Sigmoid colon (tissue), 7 donors: ENCODE data around the gene PHLDB2. TPM values are rescaled to one million over a fixed set of nuclear protein-coding genes. Genes with fewer than 3 reads are reported as not detected.

Source experiments
- DNase-seq: peaks from one replicate; pipeline ENCODE4 v3.0.0-alpha.2; 2019
- H3K27ac ChIP-seq, 4 donors: fragments of 200-600 bp; sonication (generic); one replicate each; pipeline ENCODE4 v1.5.1; 2016 to 2019; ENCODE audit warnings: mild to moderate bottlenecking in 1 of 4
- H3K27me3 ChIP-seq, 3 donors: fragments of 200-600 bp; sonication (generic); one replicate each; pipeline ENCODE4 v1.5.1; 2019; ENCODE audit warnings: mild to moderate bottlenecking in 1 of 3
- H3K36me3 ChIP-seq, 4 donors: fragments of 200-600 bp; sonication (generic); one replicate each; pipeline ENCODE4 v1.5.1; 2016 to 2019
- H3K4me1 ChIP-seq, 4 donors: fragments of 200-600 bp; sonication (generic); one replicate each; pipeline ENCODE4 v1.5.1; 2017 to 2019
- H3K4me3 ChIP-seq, 4 donors: fragments of 200-600 bp; sonication (generic); one replicate each; pipeline ENCODE4 v1.5.1; 2017 to 2019; ENCODE audit warnings: mild to moderate bottlenecking in 2 of 4, moderate library complexity in 1 of 4
- H3K9me3 ChIP-seq, 4 donors: fragments of 200-600 bp in 3 of 4; sonication (generic) in 3 of 4; one replicate each; pipeline versions ENCODE4 v1.5.1 to v1.6.1; 2013 to 2019
- CTCF ChIP-seq, 4 experiments: fragments of 450-650 bp in 3 of 4; fragments of 200-600 bp in 1 of 4; IDR thresholded peaks; one replicate each; pipeline ENCODE4 v1.5.1; 2016 to 2019; ENCODE audit warnings: antibody characterized with exemption in 4 of 4, mild to moderate bottlenecking in 3 of 4, moderate library complexity in 2 of 4
- EP300 ChIP-seq, 4 donors: sonication (generic); formaldehyde crosslinking; IDR thresholded peaks; one replicate each; pipeline ENCODE4 v1.6.1; 2017; ENCODE audit warnings: antibody characterized with exemption in 4 of 4
- POLR2A ChIP-seq, 2 donors: fragments of 450-650 bp; IDR thresholded peaks; one replicate each; pipeline ENCODE4 v1.6.1; 2016; ENCODE audit warnings: antibody characterized with exemption in 2 of 2, mild to moderate bottlenecking in 2 of 2, moderate library complexity in 2 of 2
- POLR2AphosphoS5 ChIP-seq, 4 donors: sonication (generic); formaldehyde crosslinking; IDR thresholded peaks; one replicate each; pipeline ENCODE4 v1.6.1; 2017; ENCODE audit warnings: antibody characterized with exemption in 4 of 4
- WGBS, 2 donors: extraction: QIAGEN DNeasy Blood & Tissue Kit; methylation state at CpG; one replicate each; pipeline ENCODE4 v1.1.7; 2013; 5-methylcytosine and 5-hydroxymethylcytosine counted together
- intact Hi-C: fragments of 100-400 bp; cut with DNase I; formaldehyde crosslinking; loops from one replicate; pipeline ENCODE4 v1.15.1; 2023
- polyA plus RNA-seq, 3 donors: library from polyadenylated mRNA; stranded (reverse); fragments of 200-250 nt; gene quantifications; one replicate each; pipeline ENCODE4 v1.2.3, GENCODE V29; 2013
- total RNA-seq, 4 donors: library from RNA; depleted of rRNA; stranded (reverse); fragments of >200 nt; gene quantifications; one replicate each; pipeline ENCODE4 v1.1.0, GENCODE V29; 2016
- donor health status: healthy with polysubstance abuse.
- donor health status: Bipolar disorder and iron deficiency.
- donor health status: healthy.

Gene PHLDB2
- total and polyA plus RNA-seq, 7 donors, result 4.4 to 471 (median 120) TPM

- TF ChIP-seq POLR2AphosphoS5 (IDR thresholded peaks at IDR 0.05) (peak in 1 of 4 donors; percentile 28), CTCF (IDR thresholded peaks at IDR 0.05) (no peak)
- no peaks in the 10 kb centered on the region for H3K36me3 ChIP-seq
- no peak for DNase-seq
- H3K9me3 ChIP-seq, result no peaks in the 10 kb centered on the region
- H3K27me3 ChIP-seq, result no peaks in the 10 kb centered on the region
- H3K4me1 ChIP-seq, result peaks cover 0 to 6% (median 4%) of the 10 kb centered on the region in 4 donors
- intact Hi-C loops, result no loop called here
- 63 to 78% methylated on average over 2 of the region's 2 CpGs for WGBS, 2 donors
- H3K4me3 ChIP-seq, result no peak overlapping the region
- H3K27ac ChIP-seq, result no peak overlapping the region
Observed at GRCh38 chr3:111846717-111847116, 12.3 kb upstream of the PHLDB2 start.

DNA sequence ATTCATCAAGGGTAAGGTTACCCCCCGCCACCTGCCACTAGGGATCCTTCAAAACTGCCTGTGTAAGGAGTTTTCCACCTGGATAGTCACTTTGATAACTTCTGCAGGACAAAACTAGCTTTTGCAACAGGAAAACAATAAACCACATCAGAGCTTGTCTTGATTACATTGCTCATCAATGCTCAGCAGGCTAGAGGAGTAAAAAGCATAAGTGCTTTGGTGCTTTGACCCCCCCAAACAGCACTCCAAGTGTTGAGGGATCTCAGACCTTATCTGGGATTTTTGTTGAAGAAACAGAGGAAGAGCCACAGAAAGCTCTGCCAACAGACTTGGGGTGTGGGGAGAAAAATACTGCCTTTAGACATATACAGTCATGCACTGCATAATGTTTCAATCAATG is 10.8 kb upstream of the PHLDB2 start:
- intact Hi-C loops, result no loop called here
- Histone ChIP-seq H3K9me3 (no peaks in the 10 kb centered on the region), H3K27ac (no peak overlapping the region), H3K4me1 (peaks cover 0 to 19% (median 10%) of the 10 kb centered on the region in 4 donors), H3K36me3 (no peaks in the 10 kb centered on the region), H3K4me3 (no peak overlapping the region), H3K27me3 (no peaks in the 10 kb centered on the region)
- no peak for TF ChIP-seq CTCF (IDR thresholded peaks at IDR 0.05)
- TF ChIP-seq POLR2A (IDR thresholded peaks at IDR 0.05), result no peak
- TF ChIP-seq POLR2AphosphoS5 (IDR thresholded peaks at IDR 0.05), result no peak
- no peak for TF ChIP-seq EP300 (IDR thresholded peaks at IDR 0.05)
- no peak for DNase-seq
- WGBS, 2 donors, result 76 to 85% methylated on average over 1 of the region's 1 CpG

- Histone ChIP-seq H3K4me1 (peaks cover 0 to 24% (median 11%) of the 10 kb centered on the region in 4 donors), H3K27me3 (no peaks in the 10 kb centered on the region), H3K4me3 (no peak overlapping the region), H3K36me3 (no peaks in the 10 kb centered on the region), H3K27ac (no peak overlapping the region), H3K9me3 (no peaks in the 10 kb centered on the region)
- intact Hi-C loops, result no loop called here
- DNase-seq, result no peak
- WGBS, 2 donors, result 32 to 41% methylated on average over 2 of the region's 2 CpGs
- TF ChIP-seq POLR2AphosphoS5 (IDR thresholded peaks at IDR 0.05) (no peak), CTCF (IDR thresholded peaks at IDR 0.05) (no peak)
Observed at GRCh38 chr3:111848778-111849177, 10.3 kb upstream of the PHLDB2 start.

DNA sequence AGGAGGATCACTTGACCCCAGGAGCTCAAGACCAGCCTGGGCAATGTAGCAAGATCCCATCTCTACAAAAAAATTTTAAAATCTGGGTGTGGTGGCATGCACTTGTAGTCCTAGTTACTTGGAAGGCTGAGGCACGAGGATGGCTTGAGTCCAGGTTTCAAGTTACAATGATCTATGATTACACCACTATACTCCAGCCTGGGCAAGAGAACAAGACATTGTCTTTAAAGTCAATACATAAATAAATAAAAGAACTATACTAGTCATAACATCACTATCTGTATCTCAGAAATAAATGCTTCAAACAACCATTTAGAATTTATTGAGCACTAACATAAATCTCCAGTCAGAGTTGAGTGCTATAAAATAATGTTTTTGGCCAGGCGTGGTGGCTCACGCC is 8.5 kb upstream of the PHLDB2 start:
- intact Hi-C loops, result loop anchor here (10.0 kb wide), 1 partner anchor 86 kb away; no protein-coding TSS in a partner anchor
- Histone ChIP-seq H3K27me3 (no peaks in the 10 kb centered on the region), H3K36me3 (no peaks in the 10 kb centered on the region), H3K4me3 (no peak overlapping the region), H3K9me3 (no peaks in the 10 kb centered on the region), H3K27ac (no peak overlapping the region), H3K4me1 (peaks cover 0 to 24% (median 11%) of the 10 kb centered on the region in 4 donors)
- no peak for DNase-seq
- TF ChIP-seq CTCF (IDR thresholded peaks at IDR 0.05) (no peak), POLR2AphosphoS5 (IDR thresholded peaks at IDR 0.05) (no peak), POLR2A (IDR thresholded peaks at IDR 0.05) (no peak), EP300 (IDR thresholded peaks at IDR 0.05) (no peak)
- WGBS, 2 donors, result 44 to 86% methylated on average over 3 of the region's 3 CpGs

GRCh38 chr3:111851511-111851954 is 7.5 kb upstream of the PHLDB2 start:
- no peak overlapping the region for H3K4me3 ChIP-seq
- peak overlapping the region; percentile 14 to 59 (median 38) for H3K27ac ChIP-seq
- intact Hi-C loops, result loop anchor here (10.0 kb wide), 1 partner anchor 87 kb away; no protein-coding TSS in a partner anchor
- H3K9me3 ChIP-seq, result no peaks in the 10 kb centered on the region
- H3K4me1 ChIP-seq, result peaks cover 0 to 28% (median 13%) of the 10 kb centered on the region in 4 donors
- no peaks in the 10 kb centered on the region for H3K27me3 ChIP-seq
- no peaks in the 10 kb centered on the region for H3K36me3 ChIP-seq
- TF ChIP-seq EP300 (IDR thresholded peaks at IDR 0.05), result no peak
- TF ChIP-seq POLR2A (IDR thresholded peaks at IDR 0.05), result no peak
- no peak for DNase-seq
- 40 to 74% methylated on average over 8 of the region's 8 CpGs for WGBS, 2 donors
